GM18505 (cell line): ENCODE results near the gene ARHGAP9.
"Not testable (repeated sequence)": the region's sequence is repeated elsewhere in the genome, so short reads cannot be mapped to it uniquely, and the experiment has no call there.

Source experiments
- ATAC-seq: cut with Tn5 transposase; IDR thresholded peaks from one replicate; pipeline ENCODE4 v1.9.1; 2021; ENCODE audit not compliant: unreplicated experiment
- POLR2A ChIP-seq: IDR thresholded peaks from 4 replicates; pipeline ENCODE4 v1.6.1; 2011; ENCODE audit warnings: borderline replicate concordance; ENCODE audit not compliant: insufficient read depth, insufficient read length; ENCODE audit errors: extremely low read depth

ARHGAP9 gene

GRCh38 chr12:57429473-57430111, 50.1 kb downstream of the ARHGAP9 start:
- TF ChIP-seq POLR2A = no peak
- ATAC-seq = no peak

DNA sequence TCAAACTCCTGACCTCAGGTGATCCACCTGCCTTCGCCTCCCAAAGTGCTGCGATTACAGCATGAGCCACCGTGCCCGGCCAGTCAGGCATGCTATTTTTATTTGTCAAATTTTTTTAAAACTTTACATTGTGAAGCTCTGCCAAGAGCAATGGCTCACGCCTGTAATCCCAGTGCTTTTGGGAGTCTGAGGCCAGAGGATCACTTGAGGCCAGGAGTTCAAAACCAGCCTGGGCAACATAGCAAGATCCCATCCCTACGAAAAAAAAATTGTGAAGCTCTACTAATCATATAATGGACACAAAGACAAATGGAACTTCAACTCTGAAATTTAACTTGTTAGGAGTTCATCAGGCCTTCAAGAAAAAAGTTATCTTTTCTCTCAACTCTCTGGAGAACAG, 50.7 kb downstream of the ARHGAP9 start:
- ATAC-seq = no peak

DNA sequence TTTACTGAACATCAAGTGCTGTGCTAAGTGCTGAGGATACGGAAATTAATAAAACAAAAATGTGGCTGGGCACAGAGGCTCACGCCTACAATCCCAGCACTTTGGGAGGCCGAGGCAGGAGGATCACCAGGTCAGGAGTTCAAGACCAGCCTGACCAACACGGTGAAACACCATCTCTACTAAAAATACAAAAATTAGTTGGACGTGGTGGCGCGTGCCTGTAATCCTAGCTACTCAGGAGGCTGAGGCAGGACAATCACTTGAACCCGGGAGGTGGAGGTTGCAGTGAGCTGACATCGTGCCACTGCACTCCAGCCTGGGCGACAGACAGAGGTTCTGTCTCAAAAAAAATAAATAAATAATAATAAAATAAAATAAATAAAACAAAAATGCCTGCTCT, 52.7 kb downstream of the ARHGAP9 start:
- not testable (repeated sequence) for ATAC-seq

More for the DNA sequence above, 50.7 kb downstream of the ARHGAP9 start:
- TF ChIP-seq POLR2A = no peak
